Calu3 (cell line): Measurements from ENCODE around the gene TTC17. TPM values are rescaled to one million over a fixed set of nuclear protein-coding genes. Genes with fewer than 3 reads are reported as not detected.

Experiments
- BruUV-seq: library from RNA; stranded (reverse); fragments of 400-500 nt; replicated peaks from 2 replicates; lab custom pipeline; 2021; lab: Mats Ljungman, UMichigan
- CTCF ChIA-PET: fragments of 300-600 bp; sonication (Branson Sonifier 250); formaldehyde crosslinking; loops from one replicate; lab custom pipeline; 2022; ENCODE audit warnings: antibody characterized with exemption; lab: Charles Lee
- DNase-seq: peaks from one replicate; pipeline ENCODE4 v3.0.0; 2022
- H3K27ac Mint-ChIP-seq: one replicate; pipeline ENCODE4 v1.8.0; 2022; ENCODE audit warnings: mixed read lengths; ENCODE audit not compliant: unreplicated experiment
- H3K27me3 Mint-ChIP-seq: one replicate; pipeline ENCODE4 v1.8.0; 2022; ENCODE audit warnings: mixed read lengths; ENCODE audit not compliant: unreplicated experiment
- H3K36me3 Mint-ChIP-seq: one replicate; pipeline ENCODE4 v1.8.0; 2022; ENCODE audit warnings: mild to moderate bottlenecking, moderate library complexity, mixed read lengths; ENCODE audit not compliant: insufficient read depth, unreplicated experiment
- H3K4me1 Mint-ChIP-seq: one replicate; pipeline ENCODE4 v1.8.0; 2022; ENCODE audit warnings: mild to moderate bottlenecking, low read depth, mixed read lengths; ENCODE audit not compliant: unreplicated experiment
- H3K4me3 Mint-ChIP-seq: one replicate; pipeline ENCODE4 v1.8.0; 2022; ENCODE audit warnings: mild to moderate bottlenecking, low read depth, moderate library complexity, mixed read lengths; ENCODE audit not compliant: unreplicated experiment
- H3K9me3 Mint-ChIP-seq: one replicate; pipeline ENCODE4 v1.8.0; 2022; ENCODE audit warnings: low read depth, mixed read lengths; ENCODE audit not compliant: unreplicated experiment
- CTCF ChIP-seq: fragments of 200-600 bp; IDR thresholded peaks from one replicate; pipeline ENCODE4 v1.8.0; 2022; ENCODE audit warnings: antibody characterized with exemption; ENCODE audit not compliant: unreplicated experiment
- intact Hi-C: fragments of 100-400 bp; cut with micrococcal nuclease; formaldehyde crosslinking; loops from one replicate; pipeline ENCODE4 v1.10.0; 2022; ENCODE audit not compliant: unreplicated experiment
- total RNA-seq: library from RNA; stranded (reverse); gene quantifications from 2 replicates; pipeline ENCODE4 v1.2.3, GENCODE V29; 2022

TTC17 gene
- total RNA-seq, 1 experiment from 2014 or later, result 77.7 TPM

- BruUV-seq, result no TSS peak
- Mint-ChIP-seq H3K4me1 (peaks cover 11% of the 10 kb centered on the region), H3K27ac (peak overlapping the region; percentile 89), H3K9me3 (no peaks in the 10 kb centered on the region), H3K4me3 (peak overlapping the region; percentile 82), H3K27me3 (no peaks in the 10 kb centered on the region), H3K36me3 (peaks cover 27% of the 10 kb centered on the region)
- intact Hi-C loops, result no loop called here
- TF ChIP-seq CTCF, result no peak
- DNase-seq, result no peak
- CTCF ChIA-PET, result interaction anchor here (0.7 kb wide), 1 partner anchor 257 kb away, joined by 3 read pairs; no protein-coding TSS in a partner anchor
Observed at GRCh38 chr11:43360361-43361032, 1.8 kb downstream of the TTC17 start.

- CTCF ChIA-PET, result no interaction called here
- no TSS peak for BruUV-seq
Observed at GRCh38 chr11:43366677-43367076, 8.0 kb downstream of the TTC17 start.

DNA sequence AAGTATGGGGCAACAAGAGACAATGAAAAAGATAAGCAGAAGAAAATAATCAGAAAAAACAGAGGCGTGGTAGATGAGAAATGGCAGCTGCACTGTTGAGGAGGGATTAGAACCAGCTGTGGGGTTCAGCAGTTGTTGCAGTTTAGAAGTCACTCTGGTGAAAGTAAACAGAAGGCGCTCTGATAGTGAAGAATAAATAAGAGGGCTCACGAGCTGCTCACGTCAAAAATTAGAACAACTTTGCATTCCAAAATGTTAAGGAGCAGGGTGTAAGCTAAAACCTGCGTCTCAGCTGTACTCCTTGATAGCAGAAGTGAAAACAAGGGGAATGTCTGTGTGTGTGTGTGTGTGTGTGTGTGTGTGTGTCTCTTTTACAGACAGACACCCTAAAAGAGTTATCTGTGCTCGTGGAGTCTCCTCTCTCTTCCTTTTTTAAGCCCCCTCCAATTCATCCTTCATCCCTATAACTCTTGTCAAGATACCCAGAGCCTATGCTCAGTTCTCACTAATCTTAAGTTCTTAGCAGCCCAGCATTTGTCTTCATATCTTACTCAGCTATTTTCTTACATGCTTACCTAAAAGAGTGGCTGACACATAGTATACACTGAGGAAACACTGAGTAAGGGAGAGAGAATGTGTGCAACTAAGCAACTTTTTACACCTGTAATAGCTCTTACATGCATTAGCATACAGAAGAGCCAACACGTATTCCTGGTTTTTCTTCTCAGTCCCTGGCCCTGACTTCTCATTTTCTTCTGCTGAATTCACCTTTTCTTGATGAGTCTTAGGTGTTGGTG lies 8.9 kb downstream of the TTC17 start:
- no peak overlapping the region for H3K4me3 Mint-ChIP-seq
- H3K27ac Mint-ChIP-seq, result no peak overlapping the region
- DNase-seq, result no peak
- intact Hi-C loops, result no loop called here
- peaks cover 6% of the 10 kb centered on the region for H3K36me3 Mint-ChIP-seq
- no peaks in the 10 kb centered on the region for H3K27me3 Mint-ChIP-seq
- H3K9me3 Mint-ChIP-seq, result no peaks in the 10 kb centered on the region
- BruUV-seq, result no TSS peak
- TF ChIP-seq CTCF, result no peak
- CTCF ChIA-PET, result no interaction called here
- peaks cover 13% of the 10 kb centered on the region for H3K4me1 Mint-ChIP-seq

More at GRCh38 chr11:43366677-43367076, 8.0 kb downstream of the TTC17 start:
- no peak overlapping the region for H3K4me3 Mint-ChIP-seq
- no peak for TF ChIP-seq CTCF
- no peaks in the 10 kb centered on the region for H3K9me3 Mint-ChIP-seq
- peaks cover 6% of the 10 kb centered on the region for H3K36me3 Mint-ChIP-seq
- no peak overlapping the region for H3K27ac Mint-ChIP-seq
- no peaks in the 10 kb centered on the region for H3K27me3 Mint-ChIP-seq
- intact Hi-C loops, result no loop called here
- no peak for DNase-seq
- peaks cover 13% of the 10 kb centered on the region for H3K4me1 Mint-ChIP-seq

DNA sequence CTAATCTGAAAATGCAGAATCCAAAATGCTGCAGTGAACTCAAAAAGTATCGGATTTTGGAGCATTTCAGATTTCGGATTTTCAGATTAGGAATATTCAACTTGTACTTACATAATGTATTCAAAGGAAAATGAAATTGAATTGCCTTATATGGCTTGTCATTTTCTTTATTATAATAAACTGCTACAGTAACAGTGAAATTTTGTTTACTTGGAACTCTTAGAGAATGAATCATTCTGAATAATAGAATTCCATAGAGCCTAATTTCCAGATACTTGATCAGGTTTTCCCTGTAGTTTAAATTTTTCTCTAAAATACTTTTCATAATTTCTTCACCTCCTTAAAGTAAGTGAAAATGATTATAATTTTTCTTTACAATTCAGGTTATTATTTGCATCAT lies 17.3 kb downstream of the TTC17 start:
- Mint-ChIP-seq H3K9me3 (no peaks in the 10 kb centered on the region), H3K27me3 (no peaks in the 10 kb centered on the region), H3K27ac (no peak overlapping the region), H3K4me3 (no peak overlapping the region), H3K36me3 (no peaks in the 10 kb centered on the region), H3K4me1 (no peaks in the 10 kb centered on the region)
- BruUV-seq, result no TSS peak
- TF ChIP-seq CTCF, result no peak
- DNase-seq, result no peak
- intact Hi-C loops, result no loop called here
- CTCF ChIA-PET, result no interaction called here
